ENCODE data around the gene CLSTN2. TPM values are rescaled to one million over a fixed set of nuclear protein-coding genes. Genes with fewer than 3 reads are reported as not detected.

CLSTN2 gene
- total RNA-seq, 1 donor from 2014 or later = 65.0 TPM

GRCh38 chr3:140273542-140274195, 338.7 kb downstream of the CLSTN2 start:
- Mint-ChIP-seq H3K36me3 (ENCODE audit: low read depth) (no peaks in the 10 kb centered on the region), H3K27ac (ENCODE audit: unreplicated experiment) (no peak overlapping the region), H3K4me1 (ENCODE audit: low read depth) (no peaks in the 10 kb centered on the region), H3K9me3 (ENCODE audit: low read depth) (no peaks in the 10 kb centered on the region), H3K27me3 (ENCODE audit: low read depth) (no peaks in the 10 kb centered on the region), H3K4me3 (ENCODE audit: unreplicated experiment) (no peak overlapping the region)
- TF ChIP-seq CTCF (IDR thresholded peaks at IDR 0.05) = no peak
- no peak for DNase-seq (ENCODE audit: low spot score)

GRCh38 chr3:140274429-140274828, 339.4 kb downstream of the CLSTN2 start:
- no peak for TF ChIP-seq CTCF (IDR thresholded peaks at IDR 0.05)
- Mint-ChIP-seq H3K9me3 (ENCODE audit: low read depth) (no peaks in the 10 kb centered on the region), H3K27me3 (ENCODE audit: low read depth) (no peaks in the 10 kb centered on the region), H3K36me3 (ENCODE audit: low read depth) (no peaks in the 10 kb centered on the region), H3K4me3 (ENCODE audit: unreplicated experiment) (no peak overlapping the region), H3K27ac (ENCODE audit: unreplicated experiment) (no peak overlapping the region), H3K4me1 (ENCODE audit: low read depth) (no peaks in the 10 kb centered on the region)
- DNase-seq (ENCODE audit: low spot score) = no peak

- H3K36me3 Mint-ChIP-seq (ENCODE audit: low read depth) = no peaks in the 10 kb centered on the region
- no peak overlapping the region for H3K27ac Mint-ChIP-seq (ENCODE audit: unreplicated experiment)
- H3K4me3 Mint-ChIP-seq (ENCODE audit: unreplicated experiment) = no peak overlapping the region
- peak; percentile 67 for TF ChIP-seq CTCF (IDR thresholded peaks at IDR 0.05)
- no peaks in the 10 kb centered on the region for H3K27me3 Mint-ChIP-seq (ENCODE audit: low read depth)
- H3K9me3 Mint-ChIP-seq (ENCODE audit: low read depth) = no peaks in the 10 kb centered on the region
- H3K4me1 Mint-ChIP-seq (ENCODE audit: low read depth) = no peaks in the 10 kb centered on the region
- no peak for DNase-seq (ENCODE audit: low spot score)
These were observed 341.7 kb downstream of the CLSTN2 start for GRCh38 chr3:140276703-140277102.

- no peak for DNase-seq (ENCODE audit: low spot score)
- Mint-ChIP-seq H3K9me3 (ENCODE audit: low read depth) (no peaks in the 10 kb centered on the region), H3K4me1 (ENCODE audit: low read depth) (no peaks in the 10 kb centered on the region), H3K36me3 (ENCODE audit: low read depth) (no peaks in the 10 kb centered on the region), H3K4me3 (ENCODE audit: unreplicated experiment) (no peak overlapping the region), H3K27ac (ENCODE audit: unreplicated experiment) (no peak overlapping the region), H3K27me3 (ENCODE audit: low read depth) (no peaks in the 10 kb centered on the region)
- TF ChIP-seq CTCF (IDR thresholded peaks at IDR 0.05) = no peak
These were observed 342.9 kb downstream of the CLSTN2 start for GRCh38 chr3:140277886-140278285.

GRCh38 chr3:140284372-140284771, 349.4 kb downstream of the CLSTN2 start:
- no peaks in the 10 kb centered on the region for H3K27me3 Mint-ChIP-seq (ENCODE audit: low read depth)

More at GRCh38 chr3:140284372-140284771, 349.4 kb downstream of the CLSTN2 start:
- Mint-ChIP-seq H3K4me3 (ENCODE audit: unreplicated experiment) (no peak overlapping the region), H3K27ac (ENCODE audit: unreplicated experiment) (no peak overlapping the region), H3K36me3 (ENCODE audit: low read depth) (no peaks in the 10 kb centered on the region), H3K9me3 (ENCODE audit: low read depth) (no peaks in the 10 kb centered on the region), H3K4me1 (ENCODE audit: low read depth) (peaks cover 11% of the 10 kb centered on the region)
- no peak for TF ChIP-seq CTCF (IDR thresholded peaks at IDR 0.05)
- DNase-seq (ENCODE audit: low spot score) = no peak
